Central memory CD8-positive, alpha-beta T cell (primary cell): Measurements from ENCODE around the gene SNAPC4.

Experiments
- ATAC-seq: fragments of 150-1000 bp; cut with Tn5 transposase; replicated peaks from 2 replicates; pipeline ENCODE4 v1.10.0; 2022; ENCODE audit warnings: mild to moderate bottlenecking, moderate FRiP score, moderate number of reproducible peaks; ENCODE audit not compliant: poor library complexity, severe bottlenecking; ENCODE audit errors: extremely low read depth
- DNase-seq, 2 donors: peaks; one replicate each; pipeline ENCODE4 v3.0.0; 2021; ENCODE audit warnings: low spot score in 2 of 2
- H3K27ac Mint-ChIP-seq: one replicate; pipeline ENCODE4 v1.8.0; 2022; ENCODE audit warnings: low read depth, mild to moderate bottlenecking, moderate library complexity, mixed read lengths
- H3K27me3 Mint-ChIP-seq: one replicate; pipeline ENCODE4 v1.8.0; 2022; ENCODE audit warnings: mixed read lengths
- H3K36me3 Mint-ChIP-seq: one replicate; pipeline ENCODE4 v1.8.0; 2022; ENCODE audit warnings: mild to moderate bottlenecking, moderate library complexity, mixed read lengths; ENCODE audit not compliant: insufficient read depth
- H3K4me1 Mint-ChIP-seq: one replicate; pipeline ENCODE4 v1.8.0; 2022; ENCODE audit warnings: mixed read lengths
- H3K4me3 Mint-ChIP-seq: one replicate; pipeline ENCODE4 v1.8.0; 2022; ENCODE audit warnings: mild to moderate bottlenecking, moderate library complexity, mixed read lengths
- H3K9me3 Mint-ChIP-seq: one replicate; pipeline ENCODE4 v1.8.0; 2022; ENCODE audit warnings: mixed read lengths

Gene SNAPC4

GRCh38 chr9:136367296-136368145 lies 32.4 kb downstream of the SNAPC4 start:
- no peak overlapping the region for H3K27ac Mint-ChIP-seq
- H3K27me3 Mint-ChIP-seq, result no peaks in the 10 kb centered on the region
- H3K36me3 Mint-ChIP-seq, result peaks cover 5% of the 10 kb centered on the region
- no peak overlapping the region for H3K4me3 Mint-ChIP-seq
- ATAC-seq (no peak), DNase-seq (no peak)
- H3K4me1 Mint-ChIP-seq, result peaks cover 2% of the 10 kb centered on the region
- no peaks in the 10 kb centered on the region for H3K9me3 Mint-ChIP-seq

- DNase-seq (no peak), ATAC-seq (no peak)
- Mint-ChIP-seq H3K27ac (no peak overlapping the region), H3K27me3 (no peaks in the 10 kb centered on the region), H3K9me3 (no peaks in the 10 kb centered on the region), H3K4me3 (no peak overlapping the region), H3K36me3 (peaks cover 6% of the 10 kb centered on the region), H3K4me1 (peaks cover 5% of the 10 kb centered on the region)
Measured at GRCh38 chr9:136366826-136367225, 33.1 kb downstream of the SNAPC4 start.

- H3K4me1 Mint-ChIP-seq, result peaks cover 5% of the 10 kb centered on the region
- no peak overlapping the region for H3K27ac Mint-ChIP-seq
- DNase-seq, result no peak
- no peak overlapping the region for H3K4me3 Mint-ChIP-seq
- H3K27me3 Mint-ChIP-seq, result no peaks in the 10 kb centered on the region
- no peak for ATAC-seq
- no peaks in the 10 kb centered on the region for H3K9me3 Mint-ChIP-seq
- H3K36me3 Mint-ChIP-seq, result peaks cover 7% of the 10 kb centered on the region
Measured at GRCh38 chr9:136365775-136366222, 34.2 kb downstream of the SNAPC4 start.

- no peak for DNase-seq
- Mint-ChIP-seq H3K36me3 (peaks cover 8% of the 10 kb centered on the region), H3K27ac (no peak overlapping the region), H3K4me1 (peaks cover 5% of the 10 kb centered on the region), H3K4me3 (no peak overlapping the region), H3K9me3 (no peaks in the 10 kb centered on the region), H3K27me3 (no peaks in the 10 kb centered on the region)
- no peak for ATAC-seq
Measured at GRCh38 chr9:136364942-136365774, 34.8 kb downstream of the SNAPC4 start.

GRCh38 chr9:136363949-136364748 lies 35.8 kb downstream of the SNAPC4 start:
- H3K4me1 Mint-ChIP-seq, result peaks cover 5% of the 10 kb centered on the region
- H3K4me3 Mint-ChIP-seq, result peak overlapping the region; percentile 74
- H3K9me3 Mint-ChIP-seq, result no peaks in the 10 kb centered on the region
- no peak for DNase-seq
- no peak overlapping the region for H3K27ac Mint-ChIP-seq
- H3K27me3 Mint-ChIP-seq, result no peaks in the 10 kb centered on the region
- ATAC-seq, result peak; percentile 4
- H3K36me3 Mint-ChIP-seq, result peaks cover 8% of the 10 kb centered on the region

- Mint-ChIP-seq H3K4me1 (peaks cover 5% of the 10 kb centered on the region), H3K4me3 (peak within 1 kb of the TSS; percentile 74), H3K27me3 (no peaks in the 10 kb centered on the region), H3K27ac (no peak within 1 kb of the TSS), H3K36me3 (peaks cover 8% of the 10 kb centered on the region), H3K9me3 (no peaks in the 10 kb centered on the region)
- DNase-seq (peak; percentile 75 to 82), ATAC-seq (peak; percentile 87)
Measured at GRCh38 chr9:136363106-136363948, 36.6 kb downstream of the SNAPC4 start, which contains the start of gene DNLZ. Gene DNLZ, minus strand, starts transcription at chr9:136363744. Its CDS starts 30 bp downstream, at chr9:136363714.

- Mint-ChIP-seq H3K4me1 (peaks cover 5% of the 10 kb centered on the region), H3K4me3 (peak overlapping the region; percentile 74), H3K36me3 (peaks cover 8% of the 10 kb centered on the region), H3K9me3 (no peaks in the 10 kb centered on the region), H3K27me3 (no peaks in the 10 kb centered on the region), H3K27ac (no peak overlapping the region)
- DNase-seq (no peak), ATAC-seq (no peak)
Measured at GRCh38 chr9:136362450-136362784, 37.6 kb downstream of the SNAPC4 start.

GRCh38 chr9:136361754-136362449 lies 38.1 kb downstream of the SNAPC4 start:
- Mint-ChIP-seq H3K27ac (no peak overlapping the region), H3K36me3 (peaks cover 8% of the 10 kb centered on the region), H3K4me1 (peaks cover 5% of the 10 kb centered on the region), H3K9me3 (no peaks in the 10 kb centered on the region), H3K4me3 (no peak overlapping the region), H3K27me3 (no peaks in the 10 kb centered on the region)
- DNase-seq (no peak), ATAC-seq (no peak)

- peaks cover 5% of the 10 kb centered on the region for H3K4me1 Mint-ChIP-seq
- H3K9me3 Mint-ChIP-seq, result no peaks in the 10 kb centered on the region
- no peak for ATAC-seq
- no peak overlapping the region for H3K4me3 Mint-ChIP-seq
- DNase-seq, result no peak
- H3K27ac Mint-ChIP-seq, result no peak overlapping the region
- no peaks in the 10 kb centered on the region for H3K27me3 Mint-ChIP-seq
- H3K36me3 Mint-ChIP-seq, result peaks cover 9% of the 10 kb centered on the region
Measured at GRCh38 chr9:136361047-136361753, 38.8 kb downstream of the SNAPC4 start.

GRCh38 chr9:136359774-136360718 lies 39.9 kb downstream of the SNAPC4 start:
- H3K27me3 Mint-ChIP-seq, result no peaks in the 10 kb centered on the region
- H3K4me3 Mint-ChIP-seq, result no peak overlapping the region
- peaks cover 5% of the 10 kb centered on the region for H3K4me1 Mint-ChIP-seq
- ATAC-seq (no peak), DNase-seq (no peak)
- H3K27ac Mint-ChIP-seq, result no peak overlapping the region
- H3K9me3 Mint-ChIP-seq, result no peaks in the 10 kb centered on the region
- H3K36me3 Mint-ChIP-seq, result peaks cover 9% of the 10 kb centered on the region
